ENCODE data around the gene FLNC. TPM values are rescaled to one million over a fixed set of nuclear protein-coding genes. Genes with fewer than 3 reads are reported as not detected.

FLNC gene
- total and polyA plus RNA-seq, 9 of the 15 experiments (the other 6 are each of a cell fraction or from before 2014, with no cell fraction given): 0.90 to 155 (median 28.8) TPM

DNA sequence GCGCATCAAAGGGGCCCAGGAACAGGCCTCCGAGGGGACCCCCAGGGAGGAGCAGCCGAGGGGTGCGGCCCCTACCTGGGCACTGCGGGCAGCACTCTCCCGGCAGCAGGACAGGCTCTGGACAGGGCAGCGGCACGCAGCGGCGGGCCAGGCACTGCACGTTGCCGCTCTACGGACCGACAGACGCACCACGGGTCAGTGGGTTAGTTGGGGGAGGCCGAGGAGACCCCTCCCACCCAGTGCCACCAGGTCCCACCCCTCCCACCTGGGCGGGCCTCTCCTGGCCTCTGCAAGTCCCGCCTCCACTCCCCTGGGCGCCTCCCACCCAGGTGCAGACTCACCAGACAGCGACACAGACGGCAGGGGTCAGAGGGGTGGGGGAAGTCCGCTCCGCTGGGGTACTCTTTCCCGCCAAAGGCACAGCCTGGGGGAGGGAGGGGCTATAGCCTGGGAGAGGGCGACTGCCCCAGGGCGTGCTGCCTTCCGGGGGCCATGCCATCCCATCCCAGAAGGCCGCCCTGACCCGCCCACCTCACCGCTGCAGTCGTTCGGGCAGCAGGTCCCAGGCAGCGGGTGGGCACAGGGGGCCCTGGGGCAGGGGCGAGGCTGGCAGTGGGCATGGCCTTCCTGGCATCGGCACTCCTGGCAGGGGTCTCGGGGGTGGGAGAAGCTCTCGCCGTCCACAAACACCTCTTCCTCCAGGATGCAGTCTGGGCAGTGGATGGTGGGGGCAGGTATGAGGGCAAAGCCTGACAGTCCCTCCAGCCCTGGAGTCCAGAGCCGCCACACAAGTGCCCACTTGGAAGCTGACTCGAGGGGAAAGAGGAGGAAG, 61.1 kb downstream of the FLNC start (continued):
- no peak for TF ChIP-seq CBFA2T3 (IDR thresholded peaks at IDR 0.05)
- no peak for TF ChIP-seq DPF2 (IDR thresholded peaks at IDR 0.05)
- TF ChIP-seq RFX5 (IDR thresholded peaks at IDR 0.05; ENCODE audit: low read depth, low read length): no peak
- no peak for TF ChIP-seq BHLHE40 (IDR thresholded peaks at IDR 0.05; ENCODE audit: low read length)
- TF ChIP-seq ZNF253 (CRISPR knock-in tag; conservative IDR thresholded peaks at IDR 0.05): no peak
- no peak for TF ChIP-seq SAP30 (IDR thresholded peaks at IDR 0.05; ENCODE audit: borderline replicate concordance, insufficient read depth, low read depth, low read length, poor library complexity, severe bottlenecking)
- TF ChIP-seq ZNF57 (CRISPR knock-in tag; IDR thresholded peaks at IDR 0.05): no peak
- TF ChIP-seq SMAD2 (IDR thresholded peaks at IDR 0.05; ENCODE audit: low read depth, low read length): no peak
- no peak for TF ChIP-seq ZNF551 (CRISPR knock-in tag; IDR thresholded peaks at IDR 0.05)
- TF ChIP-seq E2F3 (CRISPR knock-in tag; IDR thresholded peaks at IDR 0.05): no peak
- no peak for TF ChIP-seq POLR3A (IDR thresholded peaks at IDR 0.05; ENCODE audit: borderline replicate concordance, extremely low read depth, insufficient read depth, insufficient read length)
- TF ChIP-seq, protein P1, sequence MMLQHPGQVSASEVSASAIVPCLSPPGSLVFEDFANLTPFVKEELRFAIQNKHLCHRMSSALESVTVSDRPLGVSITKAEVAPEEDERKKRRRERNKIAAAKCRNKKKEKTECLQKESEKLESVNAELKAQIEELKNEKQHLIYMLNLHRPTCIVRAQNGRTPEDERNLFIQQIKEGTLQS (IDR thresholded peaks at IDR 0.05): no peak
- TF ChIP-seq, protein P1 (CRISPR knock-in tag; conservative IDR thresholded peaks at IDR 0.05): no peak
- no peak for TF ChIP-seq EP400 (IDR thresholded peaks at IDR 0.05)
- peak; percentile 45 for TF ChIP-seq FIP1L1 (IDR thresholded peaks at IDR 0.05; ENCODE audit: low read depth, low read length, poor library complexity, severe bottlenecking)
- peak; percentile 26 for TF ChIP-seq PCBP1 (IDR thresholded peaks at IDR 0.05; ENCODE audit: low read depth, low read length, poor library complexity, severe bottlenecking)
- no peak for TF ChIP-seq CSDE1 (IDR thresholded peaks at IDR 0.05)
- TF ChIP-seq ZNF232 (CRISPR knock-in tag; IDR thresholded peaks at IDR 0.05): no peak
- no peak for TF ChIP-seq SUPT5H (IDR thresholded peaks at IDR 0.05)
- TF ChIP-seq KLF1 (tag; IDR thresholded peaks at IDR 0.05): no peak
- TF ChIP-seq MXI1 (IDR thresholded peaks at IDR 0.05; ENCODE audit: low read depth, low read length): no peak
- 0 out of 2 replicates have a peak, but pooled peaks have one; percentile 5 for TF ChIP-seq ZBTB1 (CRISPR knock-in tag; IDR thresholded peaks at IDR 0.05; ENCODE audit: borderline replicate concordance, low read depth)
- no peak for TF ChIP-seq BDP1 (IDR thresholded peaks at IDR 0.05; ENCODE audit: insufficient read depth, insufficient read length)
- TF ChIP-seq, protein P2, sequence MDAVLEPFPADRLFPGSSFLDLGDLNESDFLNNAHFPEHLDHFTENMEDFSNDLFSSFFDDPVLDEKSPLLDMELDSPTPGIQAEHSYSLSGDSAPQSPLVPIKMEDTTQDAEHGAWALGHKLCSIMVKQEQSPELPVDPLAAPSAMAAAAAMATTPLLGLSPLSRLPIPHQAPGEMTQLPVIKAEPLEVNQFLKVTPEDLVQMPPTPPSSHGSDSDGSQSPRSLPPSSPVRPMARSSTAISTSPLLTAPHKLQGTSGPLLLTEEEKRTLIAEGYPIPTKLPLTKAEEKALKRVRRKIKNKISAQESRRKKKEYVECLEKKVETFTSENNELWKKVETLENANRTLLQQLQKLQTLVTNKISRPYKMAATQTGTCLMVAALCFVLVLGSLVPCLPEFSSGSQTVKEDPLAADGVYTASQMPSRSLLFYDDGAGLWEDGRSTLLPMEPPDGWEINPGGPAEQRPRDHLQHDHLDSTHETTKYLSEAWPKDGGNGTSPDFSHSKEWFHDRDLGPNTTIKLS (IDR thresholded peaks at IDR 0.05; ENCODE audit: borderline replicate concordance, low read depth): no peak
- TF ChIP-seq, protein P3, sequence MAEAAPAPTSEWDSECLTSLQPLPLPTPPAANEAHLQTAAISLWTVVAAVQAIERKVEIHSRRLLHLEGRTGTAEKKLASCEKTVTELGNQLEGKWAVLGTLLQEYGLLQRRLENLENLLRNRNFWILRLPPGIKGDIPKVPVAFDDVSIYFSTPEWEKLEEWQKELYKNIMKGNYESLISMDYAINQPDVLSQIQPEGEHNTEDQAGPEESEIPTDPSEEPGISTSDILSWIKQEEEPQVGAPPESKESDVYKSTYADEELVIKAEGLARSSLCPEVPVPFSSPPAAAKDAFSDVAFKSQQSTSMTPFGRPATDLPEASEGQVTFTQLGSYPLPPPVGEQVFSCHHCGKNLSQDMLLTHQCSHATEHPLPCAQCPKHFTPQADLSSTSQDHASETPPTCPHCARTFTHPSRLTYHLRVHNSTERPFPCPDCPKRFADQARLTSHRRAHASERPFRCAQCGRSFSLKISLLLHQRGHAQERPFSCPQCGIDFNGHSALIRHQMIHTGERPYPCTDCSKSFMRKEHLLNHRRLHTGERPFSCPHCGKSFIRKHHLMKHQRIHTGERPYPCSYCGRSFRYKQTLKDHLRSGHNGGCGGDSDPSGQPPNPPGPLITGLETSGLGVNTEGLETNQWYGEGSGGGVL (CRISPR knock-in tag; IDR thresholded peaks at IDR 0.05): no peak
